Rectal smooth muscle tissue (tissue), 1 donor: ENCODE results near the gene SMIM35.

Experiments
- H3K27ac ChIP-seq: one replicate; pipeline ENCODE4 v1.7.0; 2013; ENCODE audit warnings: low read depth, low read length, inconsistent platforms
- H3K27me3 ChIP-seq: one replicate; pipeline ENCODE4 v1.7.0; 2013; ENCODE audit warnings: low read length; ENCODE audit not compliant: control insufficient read depth, insufficient read depth
- H3K36me3 ChIP-seq: one replicate; pipeline ENCODE4 v1.7.0; 2013; ENCODE audit warnings: low read length; ENCODE audit not compliant: control insufficient read depth, insufficient read depth
- H3K4me1 ChIP-seq: one replicate; pipeline ENCODE4 v1.7.0; 2013; ENCODE audit warnings: low read length; ENCODE audit not compliant: control insufficient read depth, insufficient read depth
- H3K4me3 ChIP-seq: one replicate; pipeline ENCODE4 v1.7.0; 2013; ENCODE audit warnings: low read length
- H3K9ac ChIP-seq: one replicate; pipeline ENCODE4 v1.7.0; 2013; ENCODE audit warnings: low read length

Gene SMIM35

DNA sequence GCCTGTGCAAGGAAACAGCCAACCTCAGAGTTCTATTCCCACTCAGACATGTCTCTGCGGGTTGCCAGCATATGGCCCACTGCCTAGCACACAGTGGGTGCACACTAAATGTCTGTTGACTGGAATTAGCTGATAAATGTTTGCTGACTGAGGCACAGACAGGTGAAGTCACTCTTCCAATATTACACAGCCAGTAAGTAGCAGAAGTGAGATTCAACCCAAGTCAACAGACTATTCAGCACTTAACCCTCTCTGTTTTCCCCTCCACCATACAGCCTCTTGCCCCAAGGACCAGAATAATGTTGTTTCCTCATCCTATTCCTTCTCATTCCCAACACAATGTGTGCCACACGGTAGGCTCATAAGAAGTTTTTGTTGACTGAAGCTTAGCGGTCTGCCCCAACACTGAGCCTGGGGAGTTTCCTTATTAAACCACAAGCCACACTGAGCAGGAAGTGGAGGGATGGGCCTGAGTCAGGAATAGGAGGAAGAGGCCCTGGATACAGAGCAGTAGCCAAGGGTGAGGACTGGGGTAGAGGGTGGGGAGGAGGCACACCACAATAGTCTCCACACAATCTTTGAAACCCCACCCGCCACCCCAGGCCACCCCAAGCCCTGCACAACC, 116.3 kb downstream of the SMIM35 start:
- Histone ChIP-seq H3K4me3 (no peak overlapping the region), H3K36me3 (no peaks in the 10 kb centered on the region), H3K27me3 (no peaks in the 10 kb centered on the region), H3K27ac (no peak overlapping the region), H3K9ac (no peak overlapping the region), H3K4me1 (no peaks in the 10 kb centered on the region)

DNA sequence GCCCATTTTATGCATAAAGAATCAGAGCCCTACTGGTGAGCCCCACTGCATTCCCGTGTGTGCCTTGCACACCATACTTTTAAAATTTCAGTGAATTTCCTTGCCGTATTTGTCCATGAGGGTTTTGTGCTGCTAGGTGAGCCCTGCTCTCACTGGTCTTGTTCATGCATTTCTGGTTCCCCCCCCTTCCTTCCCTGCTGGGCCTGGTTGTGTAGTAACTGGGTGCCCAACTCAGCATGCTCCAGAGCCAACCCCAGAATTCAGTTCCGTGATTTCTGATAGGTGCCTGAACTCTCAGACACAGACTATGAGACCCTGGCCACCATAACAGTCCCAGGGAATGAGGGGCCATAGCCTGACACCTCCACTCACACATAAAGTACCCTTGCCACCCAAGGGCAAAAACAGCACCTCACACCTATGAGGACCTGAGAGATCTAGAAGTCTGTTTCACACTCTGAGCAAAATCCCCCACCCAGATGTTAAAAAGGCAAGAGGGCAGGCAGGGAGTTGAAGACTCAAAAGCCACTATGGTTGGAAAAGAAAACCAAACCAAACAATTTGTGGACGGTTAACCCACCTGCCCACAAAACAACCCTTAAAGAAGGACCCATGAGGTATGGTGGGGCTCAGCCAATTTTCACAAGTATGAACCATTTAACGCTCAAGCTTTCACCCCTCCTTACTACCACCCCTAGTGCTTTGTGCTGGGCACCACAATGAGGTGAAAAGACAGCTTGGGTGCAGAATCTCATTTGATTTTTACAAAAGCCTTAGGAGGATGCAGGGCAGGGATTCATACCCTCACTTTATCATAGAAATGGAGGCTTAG, 117.4 kb downstream of the SMIM35 start:
- Histone ChIP-seq H3K36me3 (no peaks in the 10 kb centered on the region), H3K27me3 (no peaks in the 10 kb centered on the region), H3K27ac (no peak overlapping the region), H3K4me3 (no peak overlapping the region), H3K4me1 (no peaks in the 10 kb centered on the region), H3K9ac (no peak overlapping the region)

DNA sequence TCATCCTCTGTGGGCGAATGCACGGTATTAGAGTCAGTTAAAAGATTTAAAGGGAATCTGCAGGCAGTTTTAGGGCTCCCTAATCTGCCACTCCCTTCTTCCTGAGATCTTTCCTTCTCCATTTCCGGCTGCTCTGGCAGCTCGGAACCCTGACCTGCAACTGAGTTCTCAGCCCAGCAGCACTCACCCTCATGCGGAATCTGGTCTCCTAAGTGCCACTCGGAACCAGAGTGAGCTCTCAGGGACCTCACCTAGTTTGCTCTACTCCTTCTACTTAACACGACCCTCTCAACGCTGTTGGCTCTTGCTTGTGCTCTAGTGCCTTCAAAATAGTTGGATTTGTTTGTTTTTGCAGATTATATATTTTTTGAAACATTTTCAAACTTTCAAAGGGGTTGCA, 119.9 kb downstream of the SMIM35 start:
- no peaks in the 10 kb centered on the region for H3K36me3 ChIP-seq
- no peak overlapping the region for H3K9ac ChIP-seq
- H3K4me3 ChIP-seq: no peak overlapping the region
- H3K27me3 ChIP-seq: peaks cover 2% of the 10 kb centered on the region
- no peak overlapping the region for H3K27ac ChIP-seq
- no peaks in the 10 kb centered on the region for H3K4me1 ChIP-seq

DNA sequence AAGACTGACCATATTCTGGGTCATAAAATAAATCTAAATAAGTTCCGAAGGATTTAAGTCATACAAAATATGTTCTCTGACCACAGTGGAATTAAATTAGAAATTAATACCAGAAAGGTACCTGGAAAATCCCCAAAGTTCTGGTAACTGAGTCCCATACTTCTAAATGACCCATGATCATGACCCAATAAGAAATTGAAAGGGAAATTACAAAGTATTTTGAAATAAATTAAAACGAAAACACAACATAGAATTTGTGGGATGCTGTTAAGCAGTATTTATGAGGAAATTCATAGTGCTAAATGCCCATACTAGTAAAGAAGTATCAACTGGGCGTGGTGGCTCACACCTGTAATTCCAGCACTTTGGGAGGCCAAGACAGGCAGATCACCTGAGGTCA, 123.9 kb downstream of the SMIM35 start:
- Histone ChIP-seq H3K36me3 (no peaks in the 10 kb centered on the region), H3K27ac (no peak overlapping the region), H3K4me3 (no peak overlapping the region), H3K4me1 (no peaks in the 10 kb centered on the region), H3K9ac (no peak overlapping the region), H3K27me3 (peaks cover 2% of the 10 kb centered on the region)

DNA sequence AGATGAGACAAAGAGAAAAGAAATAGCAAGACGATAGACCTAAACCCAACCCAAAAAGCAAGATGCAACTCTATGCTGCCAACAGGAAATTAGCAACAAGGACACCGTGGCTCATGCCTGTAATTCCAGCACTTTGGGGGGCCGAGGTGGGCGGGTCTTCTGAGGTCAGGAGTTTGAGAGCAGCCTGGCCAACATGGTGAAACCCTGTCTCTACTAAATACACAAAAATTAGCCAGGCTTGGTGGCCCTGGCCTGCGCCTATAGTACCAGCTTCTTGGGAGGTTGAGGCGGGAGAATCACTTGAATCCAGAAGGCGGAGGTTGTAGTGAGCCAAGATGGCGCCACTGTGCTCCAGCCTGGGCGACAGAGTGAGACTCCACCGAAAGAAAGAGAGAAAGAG, 124.9 kb downstream of the SMIM35 start:
- Histone ChIP-seq H3K4me3 (no peak overlapping the region), H3K27ac (no peak overlapping the region), H3K27me3 (peaks cover 2% of the 10 kb centered on the region), H3K4me1 (no peaks in the 10 kb centered on the region), H3K9ac (no peak overlapping the region), H3K36me3 (no peaks in the 10 kb centered on the region)

DNA sequence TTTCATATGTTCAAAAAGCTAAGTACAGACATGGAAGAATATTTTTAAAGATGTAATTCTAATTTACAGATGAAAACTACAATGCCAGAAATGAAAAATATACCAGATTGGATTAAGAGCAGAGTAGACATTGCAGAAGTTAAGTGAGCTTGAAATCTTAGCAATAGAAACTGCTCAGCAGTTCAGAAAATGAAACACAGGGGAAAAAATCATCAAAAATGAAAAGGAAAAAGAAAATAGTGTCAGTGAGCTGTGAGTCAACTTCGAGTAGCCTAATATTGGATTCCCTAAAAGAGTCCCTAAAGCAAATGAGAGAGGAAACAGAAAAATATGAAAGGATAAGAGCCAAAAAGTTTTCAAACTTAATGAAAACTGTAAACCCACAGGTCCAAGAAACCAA, 126.4 kb downstream of the SMIM35 start:
- Histone ChIP-seq H3K27ac (no peak overlapping the region), H3K4me3 (no peak overlapping the region), H3K27me3 (peaks cover 2% of the 10 kb centered on the region), H3K4me1 (no peaks in the 10 kb centered on the region), H3K9ac (no peak overlapping the region), H3K36me3 (no peaks in the 10 kb centered on the region)

DNA sequence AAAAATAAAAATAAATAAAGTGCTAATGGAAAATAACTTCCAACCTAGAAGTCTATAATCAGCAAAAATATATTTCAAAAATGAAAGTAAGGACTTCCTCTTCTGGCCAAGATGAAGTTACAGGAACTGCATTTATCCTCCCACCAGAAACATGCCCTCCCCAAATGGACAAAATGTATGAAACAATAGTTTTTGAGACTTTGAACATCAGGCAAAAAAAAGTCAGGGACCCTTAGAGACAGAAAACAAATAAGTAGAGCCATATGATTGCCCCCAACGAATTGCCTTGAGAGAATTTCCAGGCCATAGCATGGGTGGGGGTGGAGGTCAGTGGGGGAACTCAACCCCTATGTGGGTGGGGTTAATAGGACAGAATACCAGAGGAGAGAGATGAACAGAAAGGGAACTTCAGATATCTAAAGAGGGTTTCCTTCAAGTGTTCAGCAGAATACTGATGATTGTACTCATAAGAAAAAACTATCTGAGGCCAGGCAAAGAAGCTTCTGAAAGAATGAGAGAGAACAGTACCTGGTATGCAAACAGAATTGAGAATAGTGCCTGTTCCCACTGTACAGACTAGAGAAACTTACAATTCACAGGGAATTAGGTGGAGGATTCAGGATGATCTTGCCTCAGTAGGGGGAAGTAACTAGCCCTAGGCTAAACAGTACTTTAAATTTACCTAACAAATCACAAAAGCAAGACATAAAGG, 127.2 kb downstream of the SMIM35 start:
- Histone ChIP-seq H3K9ac (no peak overlapping the region), H3K4me3 (no peak overlapping the region), H3K4me1 (no peaks in the 10 kb centered on the region), H3K36me3 (no peaks in the 10 kb centered on the region), H3K27me3 (peaks cover 2% of the 10 kb centered on the region), H3K27ac (no peak overlapping the region)

DNA sequence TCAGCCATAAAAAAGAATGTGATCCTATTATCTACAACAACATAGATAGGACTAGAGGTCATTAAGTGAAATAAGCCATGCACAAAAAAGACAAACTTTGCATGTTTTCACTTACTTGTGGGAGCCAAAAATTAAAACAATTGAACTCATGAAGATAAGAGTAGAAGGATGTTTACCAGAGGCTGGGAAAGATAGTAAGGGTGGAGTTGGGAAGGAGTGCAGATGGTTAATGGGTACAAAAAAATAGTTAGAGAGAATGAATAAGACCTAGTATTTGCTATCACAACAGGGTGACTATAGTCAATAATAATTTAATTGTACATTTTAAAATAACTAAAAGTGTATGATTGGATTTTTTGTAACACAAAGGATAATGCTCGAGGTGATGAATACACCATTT, 127.8 kb downstream of the SMIM35 start:
- no peak overlapping the region for H3K27ac ChIP-seq
- no peak overlapping the region for H3K4me3 ChIP-seq
- no peak overlapping the region for H3K9ac ChIP-seq
- peaks cover 2% of the 10 kb centered on the region for H3K27me3 ChIP-seq
- no peaks in the 10 kb centered on the region for H3K4me1 ChIP-seq
- H3K36me3 ChIP-seq: no peaks in the 10 kb centered on the region
